Measurements from ENCODE around the gene APP. TPM values are rescaled to one million over a fixed set of nuclear protein-coding genes. Genes with fewer than 3 reads are reported as not detected.

APP gene
- total RNA-seq, 2 experiments from 2014 or later = 0.55 TPM; not detected in 1

- H3K4me1 ChIP-seq (ENCODE audit: insufficient read depth, low read length, poor library complexity, severe bottlenecking) = no peaks in the 10 kb centered on the region
- H3K9me2 ChIP-seq (ENCODE audit: insufficient read depth, low read length) = no peaks in the 10 kb centered on the region
- POLR2A ChIA-PET = interaction anchor here (0.6 kb wide), 1 partner anchor 409 kb away, joined by 4 read pairs; no protein-coding TSS in a partner anchor
- no peaks in the 10 kb centered on the region for H3K36me3 ChIP-seq (ENCODE audit: insufficient read depth, low read length)
- H3K27ac ChIP-seq (ENCODE audit: low read depth, low read length, poor library complexity, severe bottlenecking) = no peak overlapping the region
- H3K9me3 ChIP-seq (ENCODE audit: low read length) = no peaks in the 10 kb centered on the region
- TF ChIP-seq, protein P1, sequence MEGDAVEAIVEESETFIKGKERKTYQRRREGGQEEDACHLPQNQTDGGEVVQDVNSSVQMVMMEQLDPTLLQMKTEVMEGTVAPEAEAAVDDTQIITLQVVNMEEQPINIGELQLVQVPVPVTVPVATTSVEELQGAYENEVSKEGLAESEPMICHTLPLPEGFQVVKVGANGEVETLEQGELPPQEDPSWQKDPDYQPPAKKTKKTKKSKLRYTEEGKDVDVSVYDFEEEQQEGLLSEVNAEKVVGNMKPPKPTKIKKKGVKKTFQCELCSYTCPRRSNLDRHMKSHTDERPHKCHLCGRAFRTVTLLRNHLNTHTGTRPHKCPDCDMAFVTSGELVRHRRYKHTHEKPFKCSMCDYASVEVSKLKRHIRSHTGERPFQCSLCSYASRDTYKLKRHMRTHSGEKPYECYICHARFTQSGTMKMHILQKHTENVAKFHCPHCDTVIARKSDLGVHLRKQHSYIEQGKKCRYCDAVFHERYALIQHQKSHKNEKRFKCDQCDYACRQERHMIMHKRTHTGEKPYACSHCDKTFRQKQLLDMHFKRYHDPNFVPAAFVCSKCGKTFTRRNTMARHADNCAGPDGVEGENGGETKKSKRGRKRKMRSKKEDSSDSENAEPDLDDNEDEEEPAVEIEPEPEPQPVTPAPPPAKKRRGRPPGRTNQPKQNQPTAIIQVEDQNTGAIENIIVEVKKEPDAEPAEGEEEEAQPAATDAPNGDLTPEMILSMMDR (conservative IDR thresholded peaks at IDR 0.05; ENCODE audit: low read length) = no peak
- no peak for TF ChIP-seq EZH2phosphoT487 (IDR thresholded peaks at IDR 0.05; ENCODE audit: borderline replicate concordance, low read depth, low read length)
- no peak overlapping the region for H2AFZ ChIP-seq (ENCODE audit: low read length)
- no peak for DNase-seq (ENCODE audit: low spot score)
- CTCF ChIA-PET (ENCODE audit: unreplicated experiment) = no interaction called here
- no peaks in the 10 kb centered on the region for H4K20me1 ChIP-seq (ENCODE audit: insufficient read depth, low read length)
- H3K4me2 ChIP-seq (ENCODE audit: low read length) = no peak overlapping the region
- BruUV-seq (replicated peaks) = no TSS peak
- intact Hi-C loops (cut with micrococcal nuclease; ENCODE audit: unreplicated experiment) = no loop called here
- H3K4me3 ChIP-seq (ENCODE audit: low read depth, low read length, poor library complexity, severe bottlenecking) = no peak overlapping the region
- no peaks in the 10 kb centered on the region for H3K79me2 ChIP-seq (ENCODE audit: insufficient read depth, low read depth, low read length)
Observed at GRCh38 chr21:25848309-25848708, 322.3 kb downstream of the APP start.

DNA sequence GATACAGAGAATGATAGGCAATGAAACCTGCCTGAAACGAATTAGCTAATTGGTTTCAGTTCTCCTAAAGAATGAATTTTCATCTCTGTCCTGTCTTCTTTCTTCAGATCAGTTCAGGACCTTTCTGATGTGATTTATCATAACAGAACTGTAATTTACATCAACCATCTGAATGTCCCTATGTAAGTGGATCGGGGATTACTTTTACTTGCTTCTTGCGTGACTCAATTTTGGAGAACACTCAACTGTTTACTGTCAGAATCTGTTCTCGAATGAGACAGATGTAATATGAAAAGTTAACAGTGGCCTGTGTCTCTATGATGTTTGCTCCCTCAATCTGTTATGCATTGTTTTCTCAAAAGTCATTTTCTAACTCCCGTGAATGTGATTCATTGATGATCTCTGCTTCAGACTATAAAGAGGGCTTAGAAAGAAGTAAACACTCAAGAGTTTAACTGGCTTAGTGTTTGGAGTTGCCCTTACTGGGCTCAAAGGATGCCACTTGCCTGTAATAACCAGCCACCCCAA lies 324.8 kb downstream of the APP start:
- DNase-seq (ENCODE audit: low spot score) = no peak
- BruUV-seq (replicated peaks) = no TSS peak
- ChIA-PET CTCF (ENCODE audit: unreplicated experiment) (no interaction called here), POLR2A (interaction anchor here (0.6 kb wide), 1 partner anchor 358 kb away, joined by 3 read pairs; no protein-coding TSS in a partner anchor)
- TF ChIP-seq EZH2phosphoT487 (IDR thresholded peaks at IDR 0.05; ENCODE audit: borderline replicate concordance, low read depth, low read length) = no peak
- TF ChIP-seq, protein P1 (conservative IDR thresholded peaks at IDR 0.05; ENCODE audit: low read length) = no peak
- intact Hi-C loops (cut with micrococcal nuclease; ENCODE audit: unreplicated experiment) = no loop called here
- Histone ChIP-seq H2AFZ (ENCODE audit: low read length) (no peak overlapping the region), H4K20me1 (ENCODE audit: insufficient read depth, low read length) (no peaks in the 10 kb centered on the region), H3K36me3 (ENCODE audit: insufficient read depth, low read length) (no peaks in the 10 kb centered on the region), H3K9me2 (ENCODE audit: insufficient read depth, low read length) (no peaks in the 10 kb centered on the region), H3K79me2 (ENCODE audit: insufficient read depth, low read depth, low read length) (no peaks in the 10 kb centered on the region), H3K9me3 (ENCODE audit: low read length) (no peaks in the 10 kb centered on the region), H3K4me3 (ENCODE audit: low read depth, low read length, poor library complexity, severe bottlenecking) (no peak overlapping the region), H3K4me2 (ENCODE audit: low read length) (no peak overlapping the region), H3K4me1 (ENCODE audit: insufficient read depth, low read length, poor library complexity, severe bottlenecking) (no peaks in the 10 kb centered on the region), H3K27ac (ENCODE audit: low read depth, low read length, poor library complexity, severe bottlenecking) (no peak overlapping the region)

GRCh38 chr21:25842925-25843324 lies 327.6 kb downstream of the APP start:
- Histone ChIP-seq H3K27ac (ENCODE audit: low read depth, low read length, poor library complexity, severe bottlenecking) (no peak overlapping the region), H3K9me3 (ENCODE audit: low read length) (no peaks in the 10 kb centered on the region), H3K9me2 (ENCODE audit: insufficient read depth, low read length) (no peaks in the 10 kb centered on the region), H3K79me2 (ENCODE audit: insufficient read depth, low read depth, low read length) (no peaks in the 10 kb centered on the region), H3K4me2 (ENCODE audit: low read length) (no peak overlapping the region), H3K36me3 (ENCODE audit: insufficient read depth, low read length) (no peaks in the 10 kb centered on the region), H4K20me1 (ENCODE audit: insufficient read depth, low read length) (no peaks in the 10 kb centered on the region), H3K4me3 (ENCODE audit: low read depth, low read length, poor library complexity, severe bottlenecking) (no peak overlapping the region), H2AFZ (ENCODE audit: low read length) (no peak overlapping the region), H3K4me1 (ENCODE audit: insufficient read depth, low read length, poor library complexity, severe bottlenecking) (no peaks in the 10 kb centered on the region)
- no peak for DNase-seq (ENCODE audit: low spot score)
- BruUV-seq (replicated peaks) = no TSS peak
- POLR2A ChIA-PET = interaction anchor here (1.1 kb wide), 1 partner anchor 65 kb away, joined by 5 read pairs; no protein-coding TSS in a partner anchor
- TF ChIP-seq, protein P1 (conservative IDR thresholded peaks at IDR 0.05; ENCODE audit: low read length) = no peak
- TF ChIP-seq EZH2phosphoT487 (IDR thresholded peaks at IDR 0.05; ENCODE audit: borderline replicate concordance, low read depth, low read length) = no peak
- intact Hi-C loops (cut with micrococcal nuclease; ENCODE audit: unreplicated experiment) = no loop called here
- CTCF ChIA-PET (ENCODE audit: unreplicated experiment) = no interaction called here
